ENCODE measurements around the gene SLC29A4. TPM values are rescaled to one million over a fixed set of nuclear protein-coding genes. Genes with fewer than 3 reads are reported as not detected.
"Not testable (repeated sequence)": the region's sequence is repeated elsewhere in the genome, so short reads cannot be mapped to it uniquely, and the experiment has no call there.

SLC29A4 gene
- total and polyA plus RNA-seq, 5 donors from 2014 or later = 0.22 to 0.47 (median 0.25) TPM

DNA sequence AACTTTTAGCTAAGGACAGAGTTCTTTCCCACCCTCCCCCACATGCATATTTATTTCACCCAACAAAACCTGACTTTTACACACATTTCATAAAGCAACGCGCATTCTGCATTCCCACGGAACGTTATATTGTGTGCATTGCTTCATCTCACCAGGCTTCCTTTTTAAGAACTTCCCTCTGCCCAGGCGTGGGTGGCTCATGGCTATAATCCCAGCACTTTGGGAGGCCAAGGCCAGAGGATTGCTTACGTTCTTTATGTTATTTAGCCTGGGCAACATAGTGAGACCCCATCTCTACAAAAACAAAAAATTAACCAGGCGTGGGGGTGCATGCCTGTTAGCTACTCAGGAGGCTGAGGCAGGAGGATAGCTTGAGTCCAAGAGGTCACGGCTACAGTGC is 14.9 kb upstream of the SLC29A4 start:
- H3K4me1 Mint-ChIP-seq; H3K27ac ChIP-seq (ENCODE audit: insufficient read depth, low read length, poor library complexity, severe bottlenecking); H3K27me3 Mint-ChIP-seq; H3K4me1 ChIP-seq (ENCODE audit: control insufficient read depth, insufficient read depth, low read length, poor library complexity, severe bottlenecking); H3K9me3 ChIP-seq (ENCODE audit: control insufficient read depth in 2 of 2, low read length in 2 of 2); H3K9me3 Mint-ChIP-seq; DNase-seq; H3K4me3 ChIP-seq (ENCODE audit: low read depth, low read length); ATAC-seq (ENCODE audit: low read depth in 2 of 2); H3K27me3 ChIP-seq (ENCODE audit: control insufficient read depth, insufficient read depth, low read length); H3K36me3 Mint-ChIP-seq; H3K4me3 Mint-ChIP-seq; H3K36me3 ChIP-seq (ENCODE audit: control insufficient read depth, insufficient read depth, low read length); H3K27ac Mint-ChIP-seq: not testable (repeated sequence)

- H3K4me3 Mint-ChIP-seq; H3K36me3 ChIP-seq (ENCODE audit: control insufficient read depth, insufficient read depth, low read length); H3K27me3 Mint-ChIP-seq; DNase-seq; H3K9me3 Mint-ChIP-seq; H3K4me3 ChIP-seq (ENCODE audit: low read depth, low read length); ATAC-seq (ENCODE audit: low read depth in 2 of 2); H3K4me1 ChIP-seq (ENCODE audit: control insufficient read depth, insufficient read depth, low read length, poor library complexity, severe bottlenecking); H3K27ac ChIP-seq (ENCODE audit: insufficient read depth, low read length, poor library complexity, severe bottlenecking); H3K36me3 Mint-ChIP-seq; H3K27ac Mint-ChIP-seq; H3K4me1 Mint-ChIP-seq; H3K27me3 ChIP-seq (ENCODE audit: control insufficient read depth, insufficient read depth, low read length); H3K9me3 ChIP-seq (ENCODE audit: control insufficient read depth in 2 of 2, low read length in 2 of 2): not testable (repeated sequence)
These were observed 12.6 kb upstream of the SLC29A4 start for GRCh38 chr7:5269992-5270657.

DNA sequence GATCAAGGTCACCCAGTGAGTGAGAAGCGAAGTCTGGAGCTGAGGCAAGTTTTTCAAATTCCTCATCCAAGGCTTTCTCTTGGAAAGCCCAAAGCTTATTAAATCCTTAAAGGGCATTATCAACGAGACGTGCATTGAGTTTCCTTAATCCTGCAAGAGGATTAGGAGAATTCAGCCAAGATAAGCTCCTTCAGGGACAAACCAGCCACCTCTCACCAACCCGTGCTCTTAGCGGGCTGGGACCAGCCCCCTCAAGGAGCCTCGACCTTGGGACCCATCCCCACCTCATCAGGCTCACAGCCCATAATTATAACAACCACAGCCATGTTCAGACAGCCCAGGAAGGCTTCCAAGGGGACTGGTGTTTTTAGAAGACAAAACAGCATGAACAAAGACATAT is 12.0 kb upstream of the SLC29A4 start:
- ATAC-seq (ENCODE audit: low read depth in 2 of 2) (no peak), DNase-seq (no peak)
- no peaks in the 10 kb centered on the region for H3K4me1 ChIP-seq (ENCODE audit: control insufficient read depth, insufficient read depth, low read length, poor library complexity, severe bottlenecking)
- Mint-ChIP-seq H3K4me3 (no peak overlapping the region), H3K9me3 (peaks cover 0 to 3% (median 0%) of the 10 kb centered on the region in 7 donors), H3K36me3 (no peaks in the 10 kb centered on the region), H3K4me1 (no peaks in the 10 kb centered on the region), H3K27me3 (no peaks in the 10 kb centered on the region), H3K27ac (no peak overlapping the region)
- H3K9me3 ChIP-seq (ENCODE audit: control insufficient read depth in 2 of 2, low read length in 2 of 2) = no peaks in the 10 kb centered on the region
- no peak overlapping the region for H3K4me3 ChIP-seq (ENCODE audit: low read depth, low read length)
- no peaks in the 10 kb centered on the region for H3K27me3 ChIP-seq (ENCODE audit: control insufficient read depth, insufficient read depth, low read length)
- H3K27ac ChIP-seq (ENCODE audit: insufficient read depth, low read length, poor library complexity, severe bottlenecking) = no peak overlapping the region
- no peaks in the 10 kb centered on the region for H3K36me3 ChIP-seq (ENCODE audit: control insufficient read depth, insufficient read depth, low read length)

DNA sequence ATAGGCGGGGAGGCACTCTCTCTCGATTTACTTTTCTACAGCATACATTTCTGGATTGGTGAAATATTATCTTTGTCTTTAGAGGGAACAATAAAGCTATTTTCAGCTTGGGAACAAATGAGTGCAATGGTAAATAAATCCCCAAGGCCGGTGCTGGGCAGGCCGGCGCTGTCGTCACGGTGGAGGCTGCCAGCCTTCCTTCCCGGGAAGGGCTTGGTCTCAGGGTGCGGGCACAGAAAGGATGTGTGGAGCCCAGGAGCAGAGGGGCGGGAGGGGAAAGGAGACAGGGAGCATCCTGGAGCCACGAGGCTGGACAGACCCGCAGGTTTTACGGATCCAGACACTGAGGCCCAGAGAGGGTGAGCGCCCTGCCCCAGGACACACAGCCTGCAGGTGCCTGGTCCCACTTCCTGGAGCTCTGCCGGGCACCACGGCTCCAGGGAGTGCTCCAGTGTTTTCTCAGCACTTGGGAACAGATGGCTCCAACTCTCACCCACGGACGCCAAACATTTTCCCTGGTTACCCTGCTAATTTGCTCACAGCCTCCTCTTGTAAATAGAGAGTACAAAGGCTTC is 8.8 kb upstream of the SLC29A4 start:
- H3K4me3 Mint-ChIP-seq, H3K27me3 Mint-ChIP-seq: not testable (repeated sequence)

DNA sequence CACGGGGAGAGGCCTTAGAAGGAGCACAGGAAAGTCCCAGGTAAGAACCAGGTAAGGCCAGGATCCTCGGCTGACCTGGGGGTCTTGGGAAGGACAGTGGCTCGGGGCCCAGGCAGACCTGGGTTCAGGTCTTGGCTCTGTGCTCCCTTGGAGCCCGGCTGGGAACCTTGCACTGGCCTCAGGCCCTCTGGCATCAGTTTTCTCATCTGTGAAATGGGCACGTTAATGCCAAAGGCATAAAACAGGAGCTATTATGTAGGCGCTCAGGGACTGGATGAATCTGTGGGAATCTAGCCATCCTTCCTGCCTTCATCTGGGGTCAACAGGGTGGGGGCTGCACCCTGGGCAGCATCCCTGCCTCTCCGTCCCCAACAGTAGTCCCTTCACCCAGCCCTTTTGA is 8.3 kb upstream of the SLC29A4 start:
- H3K27ac ChIP-seq (ENCODE audit: insufficient read depth, low read length, poor library complexity, severe bottlenecking) = no peak overlapping the region
- no peaks in the 10 kb centered on the region for H3K4me1 ChIP-seq (ENCODE audit: control insufficient read depth, insufficient read depth, low read length, poor library complexity, severe bottlenecking)
- Mint-ChIP-seq H3K4me3 (no peak overlapping the region), H3K9me3 (peaks cover 0 to 3% (median 0%) of the 10 kb centered on the region in 7 donors), H3K36me3 (no peaks in the 10 kb centered on the region), H3K4me1 (no peaks in the 10 kb centered on the region), H3K27me3 (peaks cover 7% of the 10 kb centered on the region), H3K27ac (no peak overlapping the region)
- H3K36me3 ChIP-seq (ENCODE audit: control insufficient read depth, insufficient read depth, low read length) = no peaks in the 10 kb centered on the region
- ATAC-seq (ENCODE audit: low read depth in 2 of 2) (no peak), DNase-seq (no peak)
- H3K4me3 ChIP-seq (ENCODE audit: low read depth, low read length) = no peak overlapping the region
- H3K9me3 ChIP-seq (ENCODE audit: control insufficient read depth in 2 of 2, low read length in 2 of 2) = no peaks in the 10 kb centered on the region
- no peaks in the 10 kb centered on the region for H3K27me3 ChIP-seq (ENCODE audit: control insufficient read depth, insufficient read depth, low read length)

More for the DNA sequence above, 8.8 kb upstream of the SLC29A4 start:
- not testable (repeated sequence) for H3K4me3 ChIP-seq (ENCODE audit: low read depth, low read length); H3K9me3 Mint-ChIP-seq; H3K36me3 ChIP-seq (ENCODE audit: control insufficient read depth, insufficient read depth, low read length); H3K4me1 Mint-ChIP-seq; ATAC-seq (ENCODE audit: low read depth in 2 of 2); H3K27me3 ChIP-seq (ENCODE audit: control insufficient read depth, insufficient read depth, low read length); H3K36me3 Mint-ChIP-seq; H3K4me1 ChIP-seq (ENCODE audit: control insufficient read depth, insufficient read depth, low read length, poor library complexity, severe bottlenecking); H3K27ac Mint-ChIP-seq; H3K27ac ChIP-seq (ENCODE audit: insufficient read depth, low read length, poor library complexity, severe bottlenecking); H3K9me3 ChIP-seq (ENCODE audit: control insufficient read depth in 2 of 2, low read length in 2 of 2); DNase-seq

GRCh38 chr7:5274985-5275431 is 7.7 kb upstream of the SLC29A4 start:
- not testable (repeated sequence) for H3K4me1 ChIP-seq (ENCODE audit: control insufficient read depth, insufficient read depth, low read length, poor library complexity, severe bottlenecking); H3K4me1 Mint-ChIP-seq; H3K36me3 Mint-ChIP-seq; H3K9me3 Mint-ChIP-seq; DNase-seq; H3K36me3 ChIP-seq (ENCODE audit: control insufficient read depth, insufficient read depth, low read length); H3K4me3 ChIP-seq (ENCODE audit: low read depth, low read length); ATAC-seq (ENCODE audit: low read depth in 2 of 2); H3K27me3 Mint-ChIP-seq; H3K27me3 ChIP-seq (ENCODE audit: control insufficient read depth, insufficient read depth, low read length); H3K27ac ChIP-seq (ENCODE audit: insufficient read depth, low read length, poor library complexity, severe bottlenecking); H3K9me3 ChIP-seq (ENCODE audit: control insufficient read depth in 2 of 2, low read length in 2 of 2); H3K27ac Mint-ChIP-seq
- peak overlapping the region in 1 of 4 donors; percentile 27 for H3K4me3 Mint-ChIP-seq

DNA sequence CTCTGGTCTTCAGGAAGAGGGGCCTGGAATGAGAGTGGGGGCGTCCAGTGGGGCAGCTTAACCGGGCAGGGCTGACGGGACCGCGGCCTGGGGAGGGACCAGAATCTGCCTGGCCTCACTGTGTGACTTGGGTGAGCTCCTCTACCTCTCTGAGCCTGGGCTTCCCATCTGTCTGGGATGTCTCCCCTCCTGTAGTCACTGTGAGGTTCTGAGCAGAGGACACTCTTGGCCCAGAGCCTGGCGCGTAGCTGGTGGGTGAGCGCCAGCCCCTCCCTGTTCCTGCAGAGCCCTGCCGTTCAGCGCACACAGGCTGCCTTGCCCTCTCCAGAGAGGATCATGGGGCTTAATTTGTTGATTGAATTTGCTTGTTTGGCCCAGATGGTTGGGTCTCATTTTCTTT is 7.2 kb upstream of the SLC29A4 start:
- H3K36me3 ChIP-seq (ENCODE audit: control insufficient read depth, insufficient read depth, low read length); H3K9me3 Mint-ChIP-seq; H3K9me3 ChIP-seq (ENCODE audit: control insufficient read depth in 2 of 2, low read length in 2 of 2); H3K4me3 ChIP-seq (ENCODE audit: low read depth, low read length); H3K27me3 ChIP-seq (ENCODE audit: control insufficient read depth, insufficient read depth, low read length); H3K4me1 Mint-ChIP-seq; H3K27ac ChIP-seq (ENCODE audit: insufficient read depth, low read length, poor library complexity, severe bottlenecking); DNase-seq; H3K36me3 Mint-ChIP-seq; H3K27ac Mint-ChIP-seq; H3K27me3 Mint-ChIP-seq; H3K4me1 ChIP-seq (ENCODE audit: control insufficient read depth, insufficient read depth, low read length, poor library complexity, severe bottlenecking); ATAC-seq (ENCODE audit: low read depth in 2 of 2); H3K4me3 Mint-ChIP-seq: not testable (repeated sequence)

DNA sequence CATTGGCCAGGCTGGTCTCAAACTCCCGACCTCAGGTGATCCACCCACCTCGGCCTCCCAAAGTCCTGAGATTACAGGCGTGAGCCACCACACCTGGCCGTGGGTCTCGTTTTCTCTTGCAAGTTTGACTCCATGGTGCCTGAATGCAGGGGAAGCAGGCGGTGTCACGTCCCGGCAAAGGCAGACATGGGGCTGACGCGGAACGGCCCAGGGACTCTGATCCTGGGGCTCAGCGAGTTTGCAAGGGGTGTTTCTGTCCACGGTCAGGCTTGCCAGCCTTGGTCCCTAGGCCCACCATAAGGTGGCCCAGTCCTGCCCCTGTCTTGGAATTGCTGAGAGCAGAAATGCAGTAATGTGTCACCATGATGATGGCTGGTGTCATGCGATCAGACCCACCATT is 6.6 kb upstream of the SLC29A4 start:
- not testable (repeated sequence) for H3K9me3 Mint-ChIP-seq; ATAC-seq (ENCODE audit: low read depth in 2 of 2); H3K4me1 ChIP-seq (ENCODE audit: control insufficient read depth, insufficient read depth, low read length, poor library complexity, severe bottlenecking)

More for the DNA sequence above, 6.6 kb upstream of the SLC29A4 start:
- H3K27me3 ChIP-seq (ENCODE audit: control insufficient read depth, insufficient read depth, low read length); H3K27ac ChIP-seq (ENCODE audit: insufficient read depth, low read length, poor library complexity, severe bottlenecking); H3K27ac Mint-ChIP-seq; H3K4me3 ChIP-seq (ENCODE audit: low read depth, low read length); H3K4me3 Mint-ChIP-seq; H3K36me3 ChIP-seq (ENCODE audit: control insufficient read depth, insufficient read depth, low read length); H3K36me3 Mint-ChIP-seq; DNase-seq; H3K4me1 Mint-ChIP-seq; H3K9me3 ChIP-seq (ENCODE audit: control insufficient read depth in 2 of 2, low read length in 2 of 2): not testable (repeated sequence)
- H3K27me3 Mint-ChIP-seq = peaks cover 14% of the 10 kb centered on the region

Data from CD4-positive, CD25-positive, alpha-beta regulatory T cell (primary cell).